ENCODE results near the gene PGLYRP4.

Gene PGLYRP4

GRCh38 chr1:153348511-153349362 is at the start of gene PGLYRP4:
TSS of gene PGLYRP4 (minus strand) at chr1:153348841. CDS start at chr1:153347932, 909 bp downstream.
- in situ Hi-C loops (cut with MboI; ENCODE audit: low sequenced_read_pairs), result no loop called here

GRCh38 chr1:153397924-153398651 is 49.4 kb upstream of the PGLYRP4 start:
- in situ Hi-C loops (cut with MboI; ENCODE audit: low sequenced_read_pairs), result no loop called here

GRCh38 chr1:153397051-153397923 is 48.6 kb upstream of the PGLYRP4 start:
- in situ Hi-C loops (cut with MboI; ENCODE audit: low sequenced_read_pairs), result no loop called here

DNA sequence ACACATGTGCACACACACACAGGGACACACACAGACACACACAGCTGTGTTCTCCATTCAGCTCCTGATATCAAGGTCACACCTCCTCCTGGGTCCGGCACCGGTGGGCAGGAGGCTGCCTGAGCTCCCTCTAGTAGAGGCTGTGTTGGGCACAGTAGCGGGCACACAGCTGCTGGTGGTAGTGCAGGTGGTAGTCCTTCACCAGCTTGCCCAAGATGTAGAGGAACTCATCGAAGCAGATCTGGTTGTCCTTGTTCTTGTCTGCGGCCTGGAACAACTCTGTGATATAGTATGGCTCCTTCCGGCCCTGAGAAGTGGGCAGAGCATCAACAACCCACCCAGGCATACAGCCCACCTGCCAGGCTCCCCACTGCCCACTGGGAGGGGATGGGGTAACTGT is 47.8 kb upstream of the PGLYRP4 start:
- in situ Hi-C loops (cut with MboI; ENCODE audit: low sequenced_read_pairs), result no loop called here

DNA sequence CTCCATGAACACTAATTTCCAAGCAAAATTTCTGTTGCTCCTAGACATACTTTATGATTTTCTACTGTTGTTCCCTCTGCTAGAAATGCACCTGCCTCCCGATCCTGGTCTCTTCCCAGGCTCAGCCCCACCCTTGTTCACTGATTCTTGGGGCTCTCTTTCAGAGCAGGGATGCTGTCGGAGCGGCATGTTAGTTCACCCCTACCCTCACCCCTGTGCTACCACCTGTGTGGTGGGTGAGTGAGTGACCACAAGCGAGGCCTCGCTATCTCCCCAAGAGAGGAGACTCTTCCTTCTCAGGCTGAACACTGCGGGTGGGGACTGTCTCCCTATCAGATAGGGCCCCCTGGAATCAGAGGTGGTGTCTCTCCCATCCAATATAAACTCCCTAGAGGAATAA is 47.1 kb upstream of the PGLYRP4 start:
- in situ Hi-C loops (cut with MboI; ENCODE audit: low sequenced_read_pairs), result no loop called here

DNA sequence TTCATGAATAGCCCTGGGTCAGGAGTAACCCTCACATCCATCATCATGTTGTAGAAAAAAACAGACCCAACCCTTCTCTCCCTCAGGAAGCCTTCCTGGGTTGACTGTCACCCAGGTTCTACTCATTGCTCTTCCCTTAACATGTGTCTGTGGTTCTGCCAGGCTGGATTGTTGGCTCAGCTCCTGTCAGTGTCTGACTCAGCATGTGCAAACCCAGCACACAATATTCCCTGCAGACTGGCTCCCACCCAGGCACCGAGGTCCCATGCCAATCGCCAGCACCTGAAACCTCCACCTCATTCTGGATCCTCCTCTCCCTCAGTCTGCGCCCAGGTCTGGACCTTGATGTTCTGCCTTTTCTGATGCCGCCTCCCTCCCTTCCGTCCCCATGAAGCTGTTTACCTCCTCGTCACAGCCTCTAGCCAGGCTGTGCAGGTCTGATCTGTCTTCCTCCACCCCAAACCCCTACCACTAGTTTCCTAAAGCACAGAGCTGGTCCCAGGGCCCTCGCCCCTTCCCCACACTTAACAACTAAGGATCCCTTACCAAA is 46.6 kb upstream of the PGLYRP4 start:
- in situ Hi-C loops (cut with MboI; ENCODE audit: low sequenced_read_pairs), result no loop called here

DNA sequence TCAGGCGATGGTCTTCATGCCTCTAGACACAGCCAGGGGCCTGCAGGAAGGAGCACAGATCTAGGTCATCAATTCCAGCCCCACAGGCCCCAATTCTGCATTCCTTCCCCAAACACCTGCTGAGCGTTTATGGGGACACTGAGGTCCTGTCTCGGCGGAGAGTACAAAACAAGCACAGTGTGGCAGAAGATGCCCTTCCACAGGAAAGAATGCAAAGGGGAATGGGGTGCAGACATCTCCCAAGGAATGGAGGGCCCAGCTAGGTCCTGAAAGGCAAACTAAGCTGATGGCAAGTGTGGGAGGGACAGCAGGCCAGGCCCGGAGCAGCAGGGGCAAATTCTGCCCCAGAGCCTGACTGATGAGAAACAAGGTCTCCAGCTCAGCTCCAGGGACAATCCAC is 45.8 kb upstream of the PGLYRP4 start:
- in situ Hi-C loops (cut with MboI; ENCODE audit: low sequenced_read_pairs), result no loop called here

- in situ Hi-C loops (cut with MboI; ENCODE audit: low sequenced_read_pairs), result no loop called here
Measured at GRCh38 chr1:153393926-153394325, 45.3 kb upstream of the PGLYRP4 start.

DNA sequence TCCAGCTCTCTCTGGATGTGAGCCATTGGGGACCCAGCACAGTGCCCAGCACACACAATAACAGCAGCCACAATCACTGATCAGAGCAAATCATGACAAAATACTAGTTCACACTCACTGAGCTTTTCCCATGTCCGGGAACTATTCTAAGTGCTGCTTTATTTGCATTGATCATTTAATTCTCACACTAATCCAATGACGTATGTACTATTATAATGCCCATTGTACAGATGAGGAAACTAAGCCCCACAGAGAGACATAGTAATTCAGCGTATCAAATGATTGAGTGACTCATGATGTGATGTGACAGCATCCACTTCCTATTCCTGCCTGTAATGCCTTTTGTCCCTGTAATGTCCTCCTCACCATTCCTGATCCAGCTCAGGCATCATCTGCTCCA is 44.2 kb upstream of the PGLYRP4 start:
- in situ Hi-C loops (cut with MboI; ENCODE audit: low sequenced_read_pairs), result no loop called here

- in situ Hi-C loops (cut with MboI; ENCODE audit: low sequenced_read_pairs), result no loop called here
Measured at GRCh38 chr1:153392258-153392657, 43.6 kb upstream of the PGLYRP4 start.

DNA sequence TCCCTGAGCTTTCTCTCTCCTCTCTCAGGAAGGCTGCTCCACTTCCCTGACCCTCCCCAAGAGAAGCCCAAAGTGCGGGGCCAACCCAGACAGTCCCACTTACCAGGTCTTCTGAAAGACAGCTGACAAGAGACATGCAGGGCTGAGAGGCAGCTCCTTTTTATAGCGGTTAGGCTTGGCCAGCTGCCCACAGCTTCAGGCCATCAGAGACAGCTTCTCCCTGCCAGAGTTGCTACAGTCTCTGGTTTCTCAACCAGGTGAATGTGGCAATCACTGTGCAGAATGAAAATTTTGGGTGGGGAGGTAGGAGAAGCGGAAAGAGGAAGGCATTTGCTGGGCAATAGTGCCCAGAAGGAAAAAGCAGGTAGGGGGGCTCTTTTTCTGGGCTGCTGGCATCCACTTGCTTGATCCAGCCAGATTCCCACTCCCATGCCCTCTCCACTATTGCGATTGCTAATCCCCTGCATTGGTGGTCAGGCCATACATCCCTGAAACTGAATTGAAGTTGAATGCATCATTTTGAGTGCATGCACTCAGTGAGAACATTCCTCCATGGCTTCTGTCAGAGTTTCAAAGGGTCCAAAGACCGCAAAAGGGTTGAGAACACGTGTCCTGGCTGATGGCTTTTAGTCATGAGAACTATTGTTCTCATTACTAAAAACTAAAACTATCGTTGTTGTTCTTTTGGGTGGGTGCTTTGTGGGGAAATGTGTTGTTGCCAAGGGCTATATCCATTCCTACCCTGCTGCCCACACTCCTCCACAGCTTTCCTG is 42.5 kb upstream of the PGLYRP4 start, which contains the start of gene S100A8:
S100A8 (minus strand) TSS at position 136 of the 773 bp plus-strand sequence. CDS start 538 bp downstream, outside the sequence.
- in situ Hi-C loops (cut with MboI; ENCODE audit: low sequenced_read_pairs), result no loop called here

- in situ Hi-C loops (cut with MboI; ENCODE audit: low sequenced_read_pairs), result no loop called here
Measured at GRCh38 chr1:153389973-153390879, 41.6 kb upstream of the PGLYRP4 start.

GRCh38 chr1:153389401-153389800 is 40.8 kb upstream of the PGLYRP4 start:
- in situ Hi-C loops (cut with MboI; ENCODE audit: low sequenced_read_pairs), result no loop called here

DNA sequence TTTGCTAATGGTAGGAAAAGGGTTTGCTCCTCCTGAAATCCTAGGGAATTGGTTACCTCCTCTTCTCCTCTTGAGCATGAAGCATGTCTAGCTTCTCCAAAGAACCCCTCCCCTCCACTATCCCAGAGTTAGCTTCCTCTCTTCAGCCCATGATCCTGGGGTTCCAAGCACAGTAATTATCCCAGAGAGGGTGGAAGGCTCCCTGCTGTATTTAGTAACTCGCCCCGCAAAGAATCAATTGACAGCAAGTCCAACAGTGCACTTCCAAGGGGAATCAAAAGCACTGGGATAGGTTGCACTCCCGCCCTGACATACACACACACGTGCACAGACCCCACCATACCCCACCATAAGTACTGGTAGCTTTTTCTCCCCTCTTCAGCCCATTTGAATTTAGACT is 39.1 kb upstream of the PGLYRP4 start:
- in situ Hi-C loops (cut with MboI; ENCODE audit: low sequenced_read_pairs), result no loop called here

- in situ Hi-C loops (cut with MboI; ENCODE audit: low sequenced_read_pairs), result no loop called here
Measured at GRCh38 chr1:153387001-153387400, 38.4 kb upstream of the PGLYRP4 start.

DNA sequence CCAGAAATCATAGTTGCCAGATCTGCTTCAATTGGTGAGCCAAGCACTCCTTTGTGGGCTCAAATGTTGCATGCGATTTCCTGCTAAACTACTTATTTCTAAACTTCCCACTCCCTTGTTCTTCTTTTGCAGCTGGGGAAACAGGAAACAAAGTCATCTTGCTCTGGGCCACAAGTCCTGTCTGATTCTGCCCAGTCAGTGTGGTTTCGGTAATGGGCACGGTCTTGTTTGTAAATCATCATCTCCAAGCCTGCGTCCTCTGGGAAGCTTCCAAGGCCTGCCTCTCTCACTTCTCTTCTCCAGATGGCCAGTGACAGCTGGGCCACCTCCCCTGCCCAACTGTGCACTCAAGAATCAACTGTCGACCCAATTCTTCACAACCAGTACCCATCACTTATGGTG is 37.9 kb upstream of the PGLYRP4 start:
- in situ Hi-C loops (cut with MboI; ENCODE audit: low sequenced_read_pairs), result no loop called here

DNA sequence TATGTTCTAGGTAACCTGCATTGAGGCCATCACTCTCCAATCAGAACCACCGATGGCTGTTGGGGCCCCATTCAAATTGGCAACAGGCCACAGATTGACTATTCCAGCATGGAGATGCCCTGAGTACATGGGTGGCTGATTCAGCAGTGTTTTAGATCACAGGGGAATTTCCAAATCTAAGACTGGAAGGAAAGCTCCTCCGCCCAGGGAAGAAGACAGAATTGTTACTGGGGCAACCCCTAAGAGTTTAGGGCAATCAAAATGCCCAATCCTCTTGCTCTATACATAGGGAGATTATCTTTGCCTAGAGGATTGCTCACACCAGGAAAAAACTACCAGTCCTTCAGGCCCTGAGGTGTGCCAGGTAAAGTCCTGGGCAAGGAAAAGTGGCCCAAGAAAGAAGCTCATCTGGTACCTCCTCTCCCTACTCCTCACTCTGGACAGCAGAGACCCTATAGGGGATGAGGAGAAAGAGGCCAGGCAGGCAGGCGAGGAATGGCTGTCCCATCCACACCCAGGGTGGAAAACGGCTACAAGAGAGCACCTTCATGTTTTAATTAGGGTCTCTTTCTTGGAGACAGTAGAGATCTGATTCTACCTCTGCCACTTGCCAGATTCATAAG is 36.4 kb upstream of the PGLYRP4 start:
- in situ Hi-C loops (cut with MboI; ENCODE audit: low sequenced_read_pairs), result no loop called here

DNA sequence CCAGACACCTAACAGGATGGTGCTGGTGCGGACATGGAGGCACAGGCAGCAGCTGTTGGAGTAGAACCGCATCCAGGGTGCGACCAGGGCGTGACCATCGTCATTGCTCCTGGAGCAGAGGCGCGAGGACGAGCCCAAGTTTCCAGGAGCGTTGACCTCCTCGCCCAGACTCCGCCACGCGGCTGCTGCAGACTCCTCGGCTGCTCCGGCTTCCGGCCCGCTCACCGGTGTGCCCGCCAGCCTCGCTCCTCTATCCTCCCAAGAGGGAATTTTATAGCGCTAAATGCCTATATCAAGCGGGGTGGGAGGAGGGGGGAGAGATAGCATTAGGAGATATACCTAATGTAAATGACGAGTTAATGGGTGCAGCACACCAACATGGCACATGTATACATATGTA is 32.1 kb upstream of the PGLYRP4 start:
- in situ Hi-C loops (cut with MboI; ENCODE audit: low sequenced_read_pairs), result no loop called here

DNA sequence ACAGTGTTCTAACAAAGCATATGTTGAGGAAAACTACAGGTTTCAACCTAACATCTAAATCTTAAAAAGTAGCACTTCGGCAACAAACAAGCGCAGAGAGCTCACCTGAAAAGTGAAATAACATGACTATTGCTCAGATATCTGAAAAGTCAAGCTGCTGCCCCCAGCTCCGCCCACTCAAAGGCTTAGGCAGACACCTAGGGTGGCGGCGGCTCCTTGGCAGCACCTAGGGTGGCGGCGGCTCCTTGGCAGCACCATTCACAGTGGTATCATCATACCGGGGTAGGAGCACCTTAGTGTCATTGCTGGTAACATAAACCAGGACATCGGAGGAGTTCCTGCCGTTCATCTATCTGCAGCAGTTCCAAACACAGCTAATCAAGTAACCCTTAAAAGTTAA is 30.9 kb upstream of the PGLYRP4 start:
- in situ Hi-C loops (cut with MboI; ENCODE audit: low sequenced_read_pairs), result no loop called here
